CD14-positive monocyte (primary cell): Measurements from ENCODE around the gene HLCS. TPM values are rescaled to one million over a fixed set of nuclear protein-coding genes. Genes with fewer than 3 reads are reported as not detected.

Source experiments
- DNase-seq, 3 donors: peaks; one replicate each; pipeline ENCODE4 v3.0.0-alpha.2; 2011 to 2022
- H2AFZ ChIP-seq: 2 replicates; pipeline ENCODE4 v1.6.0; 2012; ENCODE audit warnings: mild to moderate bottlenecking, low read depth, low read length, inconsistent platforms; ENCODE audit not compliant: insufficient read depth, poor library complexity, severe bottlenecking
- H3K27ac ChIP-seq, 2 donors: 1 replicate in 1 of 2; 2 replicates in 1 of 2; pipeline ENCODE4 v1.5.1; 2012 to 2013; ENCODE audit warnings: low read length in 2 of 2, control low read depth in 1 of 2, inconsistent platforms in 1 of 2, low read depth in 1 of 2, mild to moderate bottlenecking in 1 of 2
- H3K27me3 ChIP-seq, 2 donors: one replicate each; pipeline versions ENCODE4 v1.6.0 to v1.6.1; 2011 to 2013; ENCODE audit warnings: low read length in 2 of 2; ENCODE audit not compliant: control insufficient read depth in 2 of 2, insufficient read depth in 2 of 2
- H3K36me3 ChIP-seq, 2 donors: replicated peaks in 1 of 2; 1 replicate in 1 of 2; 2 replicates in 1 of 2; pipeline versions ENCODE4 v1.5.1 to v1.6.1; 2012 to 2013; ENCODE audit warnings: low read length in 2 of 2, control low read depth in 1 of 2, inconsistent platforms in 1 of 2, mild to moderate bottlenecking in 1 of 2; ENCODE audit not compliant: insufficient read depth in 2 of 2, control insufficient read depth in 1 of 2
- H3K4me1 ChIP-seq, 2 donors: 1 replicate in 1 of 2; 2 replicates in 1 of 2; pipeline versions ENCODE4 v1.5.1 to v1.6.1; 2012 to 2013; ENCODE audit warnings: low read length in 2 of 2, control low read depth in 1 of 2, inconsistent platforms in 1 of 2, mild to moderate bottlenecking in 1 of 2, moderate library complexity in 1 of 2; ENCODE audit not compliant: insufficient read depth in 2 of 2, control insufficient read depth in 1 of 2
- H3K4me2 ChIP-seq: replicated peaks from 2 replicates; pipeline ENCODE3; 2012; ENCODE audit warnings: low read length, moderate library complexity, mild to moderate bottlenecking; ENCODE audit not compliant: poor library complexity, severe bottlenecking; ENCODE audit errors: extremely low read depth
- H3K4me3 ChIP-seq, 3 experiments: fragments of 200-600 bp in 1 of 3; sonication (generic) in 1 of 3; replicated peaks in 1 of 3; 1 replicate in 2 of 3; 2 replicates in 1 of 3; pipeline ENCODE4 v1.5.1; 2011 to 2013; ENCODE audit warnings: low read length in 3 of 3, mild to moderate bottlenecking in 3 of 3, control low read depth in 2 of 3, low read depth in 2 of 3, inconsistent platforms in 1 of 3, moderate library complexity in 1 of 3
- H3K79me2 ChIP-seq: 2 replicates; pipeline ENCODE4 v1.6.0; 2012; ENCODE audit warnings: mild to moderate bottlenecking, control low read depth, inconsistent platforms, low read length, moderate library complexity; ENCODE audit not compliant: insufficient read depth
- H3K9ac ChIP-seq: 2 replicates; pipeline ENCODE4 v1.6.0; 2017; ENCODE audit warnings: low read length, mild to moderate bottlenecking; ENCODE audit not compliant: insufficient read depth, poor library complexity, severe bottlenecking
- H3K9me3 ChIP-seq, 2 donors: replicated peaks in 1 of 2; 1 replicate in 1 of 2; 2 replicates in 1 of 2; pipeline versions ENCODE4 v1.5.1 to v1.6.1; 2012 to 2013; ENCODE audit warnings: low read length in 2 of 2, control low read depth in 1 of 2; ENCODE audit not compliant: control insufficient read depth in 1 of 2, insufficient read depth in 1 of 2
- H4K20me1 ChIP-seq: 2 replicates; pipeline ENCODE4 v1.6.0; 2012; ENCODE audit warnings: mild to moderate bottlenecking, low read length, control low read depth, moderate library complexity; ENCODE audit not compliant: insufficient read depth
- H3K27ac Mint-ChIP-seq, 7 donors: one replicate each; pipeline ENCODE4 v1.8.0; 2020; ENCODE audit warnings: mild to moderate bottlenecking in 7 of 7, mixed read lengths in 7 of 7, moderate library complexity in 6 of 7, inconsistent platforms in 2 of 7
- H3K27me3 Mint-ChIP-seq, 3 donors: one replicate each; pipeline ENCODE4 v1.8.0; 2021 to 2022; ENCODE audit warnings: low read depth in 3 of 3, mild to moderate bottlenecking in 3 of 3, mixed read lengths in 3 of 3, moderate library complexity in 3 of 3, inconsistent platforms in 1 of 3
- H3K36me3 Mint-ChIP-seq, 2 donors: one replicate each; pipeline ENCODE4 v1.8.0; 2020; ENCODE audit warnings: mixed read lengths in 2 of 2, inconsistent platforms in 1 of 2, mild to moderate bottlenecking in 1 of 2
- H3K4me1 Mint-ChIP-seq: one replicate; pipeline ENCODE4 v1.8.0; 2020; ENCODE audit warnings: mild to moderate bottlenecking, mixed read lengths
- H3K4me3 Mint-ChIP-seq, 2 donors: one replicate each; pipeline ENCODE4 v1.8.0; 2020; ENCODE audit warnings: mild to moderate bottlenecking in 2 of 2, mixed read lengths in 2 of 2, moderate library complexity in 1 of 2
- H3K9me3 Mint-ChIP-seq, 7 donors: one replicate each; pipeline ENCODE4 v1.8.0; 2020 to 2022; ENCODE audit warnings: mixed read lengths in 7 of 7, mild to moderate bottlenecking in 6 of 7, moderate library complexity in 6 of 7, inconsistent platforms in 2 of 7
- WGBS: methylation state at CpG from one replicate; pipeline ENCODE4 v1.1.5; 2013; ENCODE audit warnings: missing lambda C conversion rate; ENCODE audit not compliant: insufficient coverage; 5-methylcytosine and 5-hydroxymethylcytosine counted together
- intact Hi-C, 2 donors: fragments of 100-400 bp; cut with micrococcal nuclease; formaldehyde crosslinking; loops; one replicate each; pipeline versions ENCODE4 v1.15.0 to v1.15.1; 2023
- polyA plus RNA-seq, 3 donors: library from polyadenylated mRNA; depleted of rRNA in 1 of 3; unstranded in 2 of 3; stranded (reverse) in 1 of 3; fragments of 300-500 nt in 2 of 3; fragments of >200 nt in 1 of 3; fragmentation: Illumina TruSeq in 2 of 3; gene quantifications; 1 replicate in 2 of 3; 2 replicates in 1 of 3; pipeline ENCODE4 v1.2.3, GENCODE V29; 2012 to 2021
- TF ChIP-seq, protein P1 (sequence below): fragments of 200-600 bp; IDR thresholded peaks from one replicate; pipeline ENCODE4 v1.8.0; 2022; ENCODE audit warnings: antibody characterized with exemption, mild to moderate bottlenecking

The HLCS gene
- polyA plus RNA-seq, 3 donors: 2.1 to 3.1 (median 2.2) TPM

DNA sequence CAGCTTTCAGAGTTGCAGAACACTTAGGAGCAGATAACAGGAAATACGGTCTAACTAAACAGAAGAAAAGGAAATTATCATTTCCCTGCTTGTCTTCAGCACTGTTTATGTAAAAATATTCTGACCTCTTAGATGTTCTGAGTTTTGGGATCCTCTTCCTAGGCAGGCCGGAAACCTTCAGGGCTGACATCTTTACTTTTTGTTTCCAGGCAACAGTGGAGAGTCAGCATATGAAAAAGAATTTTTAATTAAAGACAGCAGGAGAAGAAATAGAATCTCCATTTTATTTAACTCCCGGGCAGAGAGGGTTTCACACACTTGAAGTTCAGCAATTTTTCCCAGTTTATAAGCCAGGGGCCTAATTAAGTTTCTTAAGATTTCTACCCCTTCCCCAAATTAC is 35.0 kb upstream of the HLCS start:
- Histone ChIP-seq H3K4me1 (peaks cover 2 to 5% of the 10 kb centered on the region in 2 donors), H3K36me3 (no peaks in the 10 kb centered on the region), H3K79me2 (no peaks in the 10 kb centered on the region), H3K27me3 (peaks cover 8 to 21% of the 10 kb centered on the region in 2 donors), H3K4me3 (no peak overlapping the region), H3K4me2 (no peak overlapping the region), H4K20me1 (no peaks in the 10 kb centered on the region), H3K27ac (no peak overlapping the region), H3K9me3 (peaks cover 0 to 8% of the 10 kb centered on the region in 2 donors), H3K9ac (no peak overlapping the region), H2AFZ (no peak overlapping the region)
- peaks cover 18 to 35% (median 19%) of the 10 kb centered on the region in 3 donors for H3K27me3 Mint-ChIP-seq
- H3K9me3 Mint-ChIP-seq: peaks cover 0 to 10% (median 9%) of the 10 kb centered on the region in 7 donors
- no peak for DNase-seq
- H3K36me3 Mint-ChIP-seq: no peaks in the 10 kb centered on the region
- peaks cover 9% of the 10 kb centered on the region for H3K4me1 Mint-ChIP-seq
- no peak overlapping the region for H3K27ac Mint-ChIP-seq
- TF ChIP-seq, protein P1, sequence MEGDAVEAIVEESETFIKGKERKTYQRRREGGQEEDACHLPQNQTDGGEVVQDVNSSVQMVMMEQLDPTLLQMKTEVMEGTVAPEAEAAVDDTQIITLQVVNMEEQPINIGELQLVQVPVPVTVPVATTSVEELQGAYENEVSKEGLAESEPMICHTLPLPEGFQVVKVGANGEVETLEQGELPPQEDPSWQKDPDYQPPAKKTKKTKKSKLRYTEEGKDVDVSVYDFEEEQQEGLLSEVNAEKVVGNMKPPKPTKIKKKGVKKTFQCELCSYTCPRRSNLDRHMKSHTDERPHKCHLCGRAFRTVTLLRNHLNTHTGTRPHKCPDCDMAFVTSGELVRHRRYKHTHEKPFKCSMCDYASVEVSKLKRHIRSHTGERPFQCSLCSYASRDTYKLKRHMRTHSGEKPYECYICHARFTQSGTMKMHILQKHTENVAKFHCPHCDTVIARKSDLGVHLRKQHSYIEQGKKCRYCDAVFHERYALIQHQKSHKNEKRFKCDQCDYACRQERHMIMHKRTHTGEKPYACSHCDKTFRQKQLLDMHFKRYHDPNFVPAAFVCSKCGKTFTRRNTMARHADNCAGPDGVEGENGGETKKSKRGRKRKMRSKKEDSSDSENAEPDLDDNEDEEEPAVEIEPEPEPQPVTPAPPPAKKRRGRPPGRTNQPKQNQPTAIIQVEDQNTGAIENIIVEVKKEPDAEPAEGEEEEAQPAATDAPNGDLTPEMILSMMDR: no peak
- no CpG with 5 or more reads among the region's 3 CpGs for WGBS
- no peak overlapping the region for H3K4me3 Mint-ChIP-seq
- intact Hi-C loops: no loop called here

DNA sequence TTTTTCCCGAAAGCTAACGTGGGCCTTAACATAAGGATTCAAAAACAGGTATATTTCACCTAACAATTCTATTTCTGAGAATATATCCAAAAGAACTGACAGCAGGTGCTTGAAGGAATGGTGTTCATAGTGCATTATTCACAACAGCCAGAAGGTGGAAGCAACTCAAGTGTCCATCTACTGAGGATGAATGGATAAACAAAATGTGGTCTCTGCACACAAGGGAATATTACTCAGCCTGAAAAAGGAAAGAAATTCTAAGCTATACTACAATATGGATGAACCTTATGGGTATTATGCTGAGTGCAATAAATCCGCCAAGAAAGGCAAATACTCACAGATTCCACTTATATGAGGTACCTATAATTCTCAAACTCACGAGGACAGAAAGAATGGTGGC is 33.9 kb upstream of the HLCS start:
- no peak overlapping the region for H3K27ac Mint-ChIP-seq
- WGBS: 100% methylated on average over 1 of the region's 4 CpGs

More for the DNA sequence above, 33.9 kb upstream of the HLCS start:
- intact Hi-C loops: no loop called here
- H3K4me2 ChIP-seq: no peak overlapping the region
- TF ChIP-seq, protein P1: no peak
- no peak overlapping the region for H2AFZ ChIP-seq
- peaks cover 0 to 6% (median 4%) of the 10 kb centered on the region in 7 donors for H3K9me3 Mint-ChIP-seq
- H3K4me3 ChIP-seq: no peak overlapping the region
- DNase-seq: no peak
- H3K4me1 ChIP-seq: no peaks in the 10 kb centered on the region
- H3K36me3 ChIP-seq: no peaks in the 10 kb centered on the region
- no peaks in the 10 kb centered on the region for H3K79me2 ChIP-seq
- no peak overlapping the region for H3K27ac ChIP-seq
- H3K9ac ChIP-seq: no peak overlapping the region
- peaks cover 9% of the 10 kb centered on the region for H3K4me1 Mint-ChIP-seq
- peaks cover 0 to 10% of the 10 kb centered on the region in 2 donors for H3K27me3 ChIP-seq
- H3K27me3 Mint-ChIP-seq: peaks cover 8 to 32% (median 12%) of the 10 kb centered on the region in 3 donors
- H3K4me3 Mint-ChIP-seq: no peak overlapping the region
- no peaks in the 10 kb centered on the region for H3K36me3 Mint-ChIP-seq
- H3K9me3 ChIP-seq: no peaks in the 10 kb centered on the region
- no peaks in the 10 kb centered on the region for H4K20me1 ChIP-seq
